CD4-positive, alpha-beta T cell (primary cell): ENCODE data around the gene AFAP1. TPM values are rescaled to one million over a fixed set of nuclear protein-coding genes. Genes with fewer than 3 reads are reported as not detected.

Experiments used
- ATAC-seq: fragments of 200-7000 bp; cut with Tn5 transposase; one replicate; pipeline ENCODE4 v1.10.0; 2022; ENCODE audit warnings: mild to moderate bottlenecking; ENCODE audit not compliant: poor library complexity
- CTCF ChIA-PET: fragments of 350-600 bp; sonication (Branson Sonifier 250); formaldehyde crosslinking; loops from one replicate; lab custom pipeline; 2021; ENCODE audit warnings: antibody characterized with exemption, inconsistent platforms; lab: Charles Lee
- POLR2A ChIA-PET: fragments of 350-600 bp; sonication (Branson Sonifier 250); formaldehyde crosslinking; loops from one replicate; lab custom pipeline; 2021; ENCODE audit warnings: antibody characterized with exemption, inconsistent platforms; lab: Charles Lee
- DNase-seq, 14 experiments: peaks; one replicate each; pipeline ENCODE4 v3.0.0-alpha.2; 2013 to 2020; ENCODE audit warnings: mixed read lengths in 2 of 14
- H3K27ac ChIP-seq, 2 donors: one replicate each; pipeline versions ENCODE4 v1.5.1 to v1.7.0; 2013; ENCODE audit warnings: low read length in 2 of 2, low read depth in 1 of 2, mild to moderate bottlenecking in 1 of 2
- H3K27me3 ChIP-seq, 2 experiments: 1 replicate in 1 of 2; 2 replicates in 1 of 2; pipeline versions ENCODE4 v1.6.1 to v1.7.0; 2013; ENCODE audit warnings: low read length in 2 of 2, control low read depth in 1 of 2, mild to moderate bottlenecking in 1 of 2, moderate library complexity in 1 of 2; ENCODE audit not compliant: insufficient read depth in 2 of 2, control insufficient read depth in 1 of 2
- H3K36me3 ChIP-seq: one replicate; pipeline ENCODE4 v1.6.1; 2013; ENCODE audit warnings: low read length, control low read depth; ENCODE audit not compliant: insufficient read depth
- H3K4me1 ChIP-seq: one replicate; pipeline ENCODE4 v1.6.1; 2013; ENCODE audit warnings: low read length, control low read depth; ENCODE audit not compliant: insufficient read depth
- H3K4me3 ChIP-seq: one replicate; pipeline ENCODE4 v1.5.1; 2013; ENCODE audit warnings: mild to moderate bottlenecking, low read length, moderate library complexity
- H3K9me3 ChIP-seq, 2 experiments: 1 replicate in 1 of 2; 2 replicates in 1 of 2; pipeline versions ENCODE4 v1.6.1 to v1.7.0; 2013; ENCODE audit warnings: low read length in 2 of 2, mild to moderate bottlenecking in 2 of 2, control low read depth in 1 of 2, moderate library complexity in 1 of 2; ENCODE audit not compliant: control insufficient read depth in 1 of 2, insufficient read depth in 1 of 2
- H3K27ac Mint-ChIP-seq: one replicate; pipeline ENCODE4 v1.8.0; 2020; ENCODE audit warnings: mixed read lengths
- H3K27me3 Mint-ChIP-seq: one replicate; pipeline ENCODE4 v1.8.0; 2021; ENCODE audit warnings: mixed read lengths
- H3K36me3 Mint-ChIP-seq: one replicate; pipeline ENCODE4 v1.8.0; 2021; ENCODE audit warnings: low read depth, mixed read lengths
- H3K4me1 Mint-ChIP-seq: one replicate; pipeline ENCODE4 v1.8.0; 2021; ENCODE audit warnings: low read depth, mixed read lengths
- H3K4me3 Mint-ChIP-seq: one replicate; pipeline ENCODE4 v1.8.0; 2020; ENCODE audit warnings: mild to moderate bottlenecking, mixed read lengths
- H3K9me3 Mint-ChIP-seq: one replicate; pipeline ENCODE4 v1.8.0; 2020; ENCODE audit warnings: mixed read lengths
- intact Hi-C, 2 experiments: fragments of 100-400 bp; cut with DNase I in 1 of 2; cut with micrococcal nuclease in 1 of 2; formaldehyde crosslinking; loops; one replicate each; pipeline versions ENCODE4 v1.15.1 to v1.9.0; 2023 to 2025; cut with DNase I, micrococcal nuclease
- total RNA-seq, 174 experiments: library from RNA in 2 of 174; stranded (reverse) in 2 of 174; gene quantifications; one replicate each; pipeline ENCODE4 v1.2.3 and lab custom pipeline; 2021 to 2026
- TF ChIP-seq, protein P1 (sequence below): fragments of 200-600 bp; IDR thresholded peaks from one replicate; pipeline ENCODE4 v1.8.0; 2022; ENCODE audit warnings: antibody characterized with exemption, mild to moderate bottlenecking

The AFAP1 gene
- total RNA-seq, 2 experiments from 2014 or later, result 9.8 to 10.9 TPM

DNA sequence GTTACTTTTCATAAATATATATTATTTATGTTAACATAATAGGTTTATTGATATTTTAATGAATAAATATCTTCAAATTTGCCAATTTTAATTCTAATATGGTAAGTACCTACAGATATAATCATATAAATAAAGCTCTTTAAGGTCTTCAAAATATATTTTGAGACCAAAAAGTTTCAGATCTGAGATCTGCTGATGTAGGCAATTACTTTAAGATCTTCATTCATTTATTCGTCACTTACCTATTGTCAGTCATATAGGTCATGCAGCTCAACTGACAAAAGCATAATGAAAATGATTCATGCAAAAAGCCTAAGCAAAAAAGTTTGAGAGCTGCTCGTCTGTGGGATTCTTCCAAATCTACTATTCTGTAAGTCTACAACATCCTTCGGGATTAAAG is 64.8 kb downstream of the AFAP1 start:
- TF ChIP-seq, protein P1, sequence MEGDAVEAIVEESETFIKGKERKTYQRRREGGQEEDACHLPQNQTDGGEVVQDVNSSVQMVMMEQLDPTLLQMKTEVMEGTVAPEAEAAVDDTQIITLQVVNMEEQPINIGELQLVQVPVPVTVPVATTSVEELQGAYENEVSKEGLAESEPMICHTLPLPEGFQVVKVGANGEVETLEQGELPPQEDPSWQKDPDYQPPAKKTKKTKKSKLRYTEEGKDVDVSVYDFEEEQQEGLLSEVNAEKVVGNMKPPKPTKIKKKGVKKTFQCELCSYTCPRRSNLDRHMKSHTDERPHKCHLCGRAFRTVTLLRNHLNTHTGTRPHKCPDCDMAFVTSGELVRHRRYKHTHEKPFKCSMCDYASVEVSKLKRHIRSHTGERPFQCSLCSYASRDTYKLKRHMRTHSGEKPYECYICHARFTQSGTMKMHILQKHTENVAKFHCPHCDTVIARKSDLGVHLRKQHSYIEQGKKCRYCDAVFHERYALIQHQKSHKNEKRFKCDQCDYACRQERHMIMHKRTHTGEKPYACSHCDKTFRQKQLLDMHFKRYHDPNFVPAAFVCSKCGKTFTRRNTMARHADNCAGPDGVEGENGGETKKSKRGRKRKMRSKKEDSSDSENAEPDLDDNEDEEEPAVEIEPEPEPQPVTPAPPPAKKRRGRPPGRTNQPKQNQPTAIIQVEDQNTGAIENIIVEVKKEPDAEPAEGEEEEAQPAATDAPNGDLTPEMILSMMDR, result no peak
- no peak overlapping the region for H3K27ac ChIP-seq
- peaks cover 19% of the 10 kb centered on the region for H3K4me1 ChIP-seq
- Mint-ChIP-seq H3K4me1 (peaks cover 52% of the 10 kb centered on the region), H3K9me3 (no peaks in the 10 kb centered on the region), H3K36me3 (peaks cover 4% of the 10 kb centered on the region), H3K27ac (no peak overlapping the region), H3K27me3 (no peaks in the 10 kb centered on the region), H3K4me3 (no peak overlapping the region)
- H3K4me3 ChIP-seq, result no peak overlapping the region
- ATAC-seq (no peak), DNase-seq (no peak)
- no peaks in the 10 kb centered on the region for H3K9me3 ChIP-seq
- H3K27me3 ChIP-seq, result no peaks in the 10 kb centered on the region
- no peaks in the 10 kb centered on the region for H3K36me3 ChIP-seq
- ChIA-PET POLR2A (no interaction called here), CTCF (interaction anchor here (0.6 to 1.3 kb wide), 4 partner anchors 9 to 73 kb away, joined by 3 to 4 read pairs (median 4); no protein-coding TSS in a partner anchor)
- intact Hi-C loops, result loop anchor here (5.0 kb wide), 2 partner anchors 62 to 73 kb away; partner anchors contain the start of gene AFAP1 (in 1 of the 2)

DNA sequence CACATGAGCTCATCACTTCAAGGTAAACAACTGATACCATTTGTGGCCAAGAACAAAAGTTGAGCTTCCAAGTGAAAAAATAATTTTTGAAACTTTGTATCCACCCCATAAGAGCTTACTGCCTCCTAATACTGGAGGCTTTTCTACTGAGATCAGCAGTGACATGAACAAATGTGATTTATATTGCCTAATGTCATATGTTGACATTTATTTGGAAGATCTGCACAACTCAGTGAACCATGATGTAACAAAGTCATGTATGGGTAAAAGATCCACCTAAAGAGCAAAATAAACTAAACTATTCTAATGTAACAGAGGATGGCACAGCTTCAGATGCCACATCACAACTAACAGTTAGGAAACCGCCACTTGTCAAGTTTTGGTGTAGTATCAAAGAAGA is 65.8 kb downstream of the AFAP1 start:
- Mint-ChIP-seq H3K4me1 (peaks cover 49% of the 10 kb centered on the region), H3K36me3 (peaks cover 10% of the 10 kb centered on the region), H3K27me3 (no peaks in the 10 kb centered on the region), H3K27ac (peak overlapping the region; percentile 13), H3K4me3 (no peak overlapping the region), H3K9me3 (no peaks in the 10 kb centered on the region)
- Histone ChIP-seq H3K4me1 (peaks cover 19% of the 10 kb centered on the region), H3K9me3 (peaks cover 0 to 3% of the 10 kb centered on the region in 2 experiments), H3K27ac (no peak overlapping the region), H3K36me3 (peaks cover 2% of the 10 kb centered on the region), H3K4me3 (no peak overlapping the region), H3K27me3 (no peaks in the 10 kb centered on the region)
- POLR2A ChIA-PET, result interaction anchor here (1.4 kb wide), 1 partner anchor 9 kb away, joined by 6 read pairs; no protein-coding TSS in a partner anchor
- intact Hi-C loops, result no loop called here
- TF ChIP-seq, protein P1, result no peak
- CTCF ChIA-PET, result interaction anchor here (0.6 to 1.2 kb wide), 4 partner anchors 54 to 207 kb away, joined by 3 to 4 read pairs (median 4); no protein-coding TSS in a partner anchor
- ATAC-seq, result no peak
- no peak for DNase-seq

DNA sequence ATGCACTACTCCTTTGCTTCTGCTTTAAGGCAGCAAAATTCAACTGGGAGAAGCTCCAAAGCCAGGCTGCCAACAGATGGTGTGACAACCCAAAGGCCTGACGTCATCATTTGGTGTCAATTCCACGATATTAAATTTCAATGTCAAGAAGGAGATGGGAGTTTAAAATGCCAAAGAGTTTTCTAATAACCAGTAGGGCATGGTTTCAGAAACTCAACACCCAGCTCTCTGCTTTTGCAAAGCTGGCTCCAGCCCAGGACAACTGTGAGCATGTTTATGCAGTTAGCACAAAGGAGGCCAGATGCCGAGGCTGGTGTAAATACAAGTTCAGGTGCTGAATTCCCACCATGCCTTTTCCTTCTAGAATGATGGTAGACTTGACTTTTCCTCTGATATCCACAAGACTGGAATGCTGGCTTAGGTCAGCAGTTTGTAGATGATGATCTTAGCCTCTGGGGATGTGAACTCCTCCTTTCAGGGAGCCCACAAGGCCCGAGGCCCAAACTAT is 67.3 kb downstream of the AFAP1 start:
- no peak overlapping the region for H3K4me3 ChIP-seq
- POLR2A ChIA-PET, result no interaction called here
- CTCF ChIA-PET, result interaction anchor here (1.3 kb wide), 1 partner anchor 28 kb away, joined by 5 read pairs; no protein-coding TSS in a partner anchor
- no peak overlapping the region for H3K27ac Mint-ChIP-seq
- H3K36me3 Mint-ChIP-seq, result peaks cover 16% of the 10 kb centered on the region
- H3K36me3 ChIP-seq, result peaks cover 2% of the 10 kb centered on the region
- no peaks in the 10 kb centered on the region for H3K27me3 ChIP-seq
- H3K4me1 ChIP-seq, result peaks cover 17% of the 10 kb centered on the region
- no peaks in the 10 kb centered on the region for H3K27me3 Mint-ChIP-seq
- DNase-seq (no peak), ATAC-seq (no peak)
- H3K9me3 ChIP-seq, result peaks cover 0 to 3% of the 10 kb centered on the region in 2 experiments
- TF ChIP-seq, protein P1, result no peak
- intact Hi-C loops, result no loop called here
- H3K27ac ChIP-seq, result no peak overlapping the region
- no peaks in the 10 kb centered on the region for H3K9me3 Mint-ChIP-seq
- H3K4me3 Mint-ChIP-seq, result no peak overlapping the region
- peaks cover 45% of the 10 kb centered on the region for H3K4me1 Mint-ChIP-seq
